B cell (primary cell): ENCODE measurements around the gene KLHL17. TPM values are rescaled to one million over a fixed set of nuclear protein-coding genes. Genes with fewer than 3 reads are reported as not detected.

Source experiments
- ATAC-seq: fragments of 200-7000 bp; cut with Tn5 transposase; one replicate; pipeline ENCODE4 v1.10.0; 2021; ENCODE audit warnings: low read depth, mild to moderate bottlenecking, moderate number of reproducible peaks, moderate library complexity
- CTCF ChIA-PET: fragments of 350-600 bp; sonication (Branson Sonifier 250); formaldehyde crosslinking; loops from one replicate; lab custom pipeline; 2021; ENCODE audit warnings: antibody characterized with exemption, inconsistent platforms; lab: Charles Lee
- POLR2A ChIA-PET: fragments of 350-600 bp; sonication (Branson Sonifier 250); formaldehyde crosslinking; loops from one replicate; lab custom pipeline; 2021; ENCODE audit warnings: antibody characterized with exemption; lab: Charles Lee
- DNase-seq: peaks from one replicate; pipeline ENCODE4 v3.0.0; 2013
- H2AFZ ChIP-seq: 2 replicates; pipeline ENCODE4 v1.6.1; 2012; ENCODE audit warnings: mild to moderate bottlenecking, low read depth, low read length; ENCODE audit not compliant: insufficient read depth, poor library complexity, severe bottlenecking
- H3K27ac ChIP-seq, 2 donors: 1 replicate in 1 of 2; 2 replicates in 1 of 2; pipeline ENCODE4 v1.5.1; 2012 to 2013; ENCODE audit warnings: low read length in 2 of 2, mild to moderate bottlenecking in 2 of 2, moderate library complexity in 1 of 2
- H3K27me3 ChIP-seq, 4 experiments: fragments of 200-600 bp in 1 of 4; sonication (generic) in 1 of 4; replicated peaks in 1 of 4; 1 replicate in 2 of 4; 2 replicates in 2 of 4; pipeline versions ENCODE4 v1.6.1 to v1.7.0; 2013 to 2016; ENCODE audit warnings: low read length in 3 of 4, mild to moderate bottlenecking in 2 of 4, mixed read lengths in 1 of 4, moderate library complexity in 1 of 4; ENCODE audit not compliant: insufficient read depth in 4 of 4, control insufficient read depth in 3 of 4; ENCODE audit errors: control extremely low read depth in 1 of 4
- H3K36me3 ChIP-seq, 2 experiments: replicated peaks in 1 of 2; 1 replicate in 1 of 2; 2 replicates in 1 of 2; pipeline versions ENCODE4 v1.6.1 to v1.7.1; 2013; ENCODE audit warnings: low read length in 1 of 2; ENCODE audit not compliant: insufficient read depth in 2 of 2, control insufficient read depth in 1 of 2; ENCODE audit errors: control extremely low read depth in 1 of 2, extremely low read depth in 1 of 2
- H3K4me1 ChIP-seq, 2 donors: fragments of 200-600 bp in 1 of 2; sonication (generic) in 1 of 2; 1 replicate in 1 of 2; 2 replicates in 1 of 2; pipeline versions ENCODE4 v1.5.1 to v1.6.1; 2013 to 2017; ENCODE audit warnings: low read length in 2 of 2; ENCODE audit not compliant: control insufficient read depth in 2 of 2, insufficient read depth in 2 of 2
- H3K4me2 ChIP-seq: replicated peaks from 2 replicates; pipeline ENCODE3; 2012; ENCODE audit warnings: mild to moderate bottlenecking, low read depth, low read length; ENCODE audit not compliant: poor library complexity, severe bottlenecking
- H3K4me3 ChIP-seq, 5 experiments: fragments of 200-600 bp in 1 of 5; sonication (generic) in 1 of 5; 1 replicate in 3 of 5; 2 replicates in 2 of 5; pipeline versions ENCODE4 v1.5.1 to v1.7.0; 2011 to 2016; ENCODE audit warnings: low read length in 4 of 5, mild to moderate bottlenecking in 4 of 5, low read depth in 2 of 5, control low read depth in 1 of 5, moderate library complexity in 1 of 5; ENCODE audit not compliant: insufficient read depth in 1 of 5; ENCODE audit errors: control extremely low read depth in 1 of 5, extremely low read depth in 1 of 5
- H3K79me2 ChIP-seq: fragments of 200-600 bp; sonication (generic); one replicate; pipeline ENCODE4 v1.6.0; 2016; ENCODE audit warnings: low read length; ENCODE audit not compliant: control insufficient read depth, insufficient read depth
- H3K9ac ChIP-seq: fragments of 200-600 bp; sonication (generic); 2 replicates; pipeline ENCODE4 v1.6.1; 2017; ENCODE audit warnings: mild to moderate bottlenecking, low read length, moderate library complexity
- H3K9me3 ChIP-seq, 3 donors: one replicate each; pipeline versions ENCODE4 v1.6.1 to v1.7.1; 2013; ENCODE audit warnings: low read length in 2 of 3; ENCODE audit not compliant: control insufficient read depth in 2 of 3, insufficient read depth in 1 of 3; ENCODE audit errors: control extremely low read depth in 1 of 3
- H4K20me1 ChIP-seq: 2 replicates; pipeline ENCODE4 v1.6.0; 2012; ENCODE audit warnings: mild to moderate bottlenecking, low read length; ENCODE audit not compliant: insufficient read depth, control insufficient read depth, poor library complexity, severe bottlenecking
- H3K27ac Mint-ChIP-seq: one replicate; pipeline ENCODE4 v1.8.0; 2021; ENCODE audit warnings: mixed read lengths
- H3K27me3 Mint-ChIP-seq: one replicate; pipeline ENCODE4 v1.8.0; 2021; ENCODE audit warnings: mixed read lengths
- H3K4me1 Mint-ChIP-seq: one replicate; pipeline ENCODE4 v1.8.0; 2021; ENCODE audit warnings: mixed read lengths
- H3K4me3 Mint-ChIP-seq: one replicate; pipeline ENCODE4 v1.8.0; 2021; ENCODE audit warnings: mixed read lengths
- H3K9me3 Mint-ChIP-seq: one replicate; pipeline ENCODE4 v1.8.0; 2022; ENCODE audit warnings: mixed read lengths; ENCODE audit not compliant: insufficient read depth
- EZH2 ChIP-seq: IDR thresholded peaks from 2 replicates; pipeline ENCODE4 v1.6.1; 2012; ENCODE audit warnings: borderline replicate concordance, low read depth, mild to moderate bottlenecking, moderate library complexity, low read length; ENCODE audit not compliant: insufficient read depth, poor library complexity, severe bottlenecking
- WGBS: methylation state at CpG from one replicate; pipeline ENCODE4 v1.1.5; 2013; ENCODE audit warnings: missing lambda C conversion rate; ENCODE audit not compliant: insufficient coverage; 5-methylcytosine and 5-hydroxymethylcytosine counted together
- intact Hi-C: fragments of 100-400 bp; cut with micrococcal nuclease; formaldehyde crosslinking; loops from one replicate; pipeline ENCODE4 v1.10.0; 2022
- polyA plus RNA-seq: library from polyadenylated mRNA; depleted of rRNA; stranded (reverse); fragments of >200 nt; gene quantifications from 2 replicates; pipeline ENCODE4 v1.2.3, GENCODE V29; 2012
- total RNA-seq, 2 donors: library from RNA; stranded (reverse); fragments of 120-200 nt in 1 of 2; gene quantifications; 1 replicate in 1 of 2; 2 replicates in 1 of 2; pipeline versions ENCODE4 v1.2.3 to v1.2.4, GENCODE V29; 2013 to 2022
- TF ChIP-seq, protein P1 (sequence below): fragments of 200-600 bp; IDR thresholded peaks from one replicate; pipeline ENCODE4 v1.8.0; 2022; ENCODE audit warnings: antibody characterized with exemption, mild to moderate bottlenecking

Gene KLHL17
- total and polyA plus RNA-seq, 2 donors (not counting 1 experiment from before 2014, with no cell fraction given): 30.1 to 57.5 TPM

DNA sequence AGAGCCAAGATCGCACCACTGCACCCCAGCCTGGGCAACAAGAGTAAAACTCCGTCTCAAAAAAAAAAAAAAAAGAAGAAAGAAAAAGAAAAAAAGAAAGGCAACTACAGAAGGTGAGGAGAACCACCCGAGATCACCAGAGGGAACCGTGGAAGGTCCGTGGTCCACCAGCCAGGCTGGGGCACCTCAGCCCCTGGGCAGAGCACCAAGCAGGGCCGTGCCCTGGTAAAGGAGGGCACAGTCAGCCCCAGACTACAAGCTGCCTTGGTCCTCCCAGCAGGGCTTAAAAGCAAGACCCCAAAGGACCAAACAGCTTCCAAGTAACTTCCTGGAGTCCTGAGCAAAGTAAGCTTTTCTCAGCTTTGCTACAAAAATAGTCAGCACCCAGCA is 45.5 kb upstream of the KLHL17 start:
- no peak overlapping the region for H3K4me2 ChIP-seq
- TF ChIP-seq, protein P1, sequence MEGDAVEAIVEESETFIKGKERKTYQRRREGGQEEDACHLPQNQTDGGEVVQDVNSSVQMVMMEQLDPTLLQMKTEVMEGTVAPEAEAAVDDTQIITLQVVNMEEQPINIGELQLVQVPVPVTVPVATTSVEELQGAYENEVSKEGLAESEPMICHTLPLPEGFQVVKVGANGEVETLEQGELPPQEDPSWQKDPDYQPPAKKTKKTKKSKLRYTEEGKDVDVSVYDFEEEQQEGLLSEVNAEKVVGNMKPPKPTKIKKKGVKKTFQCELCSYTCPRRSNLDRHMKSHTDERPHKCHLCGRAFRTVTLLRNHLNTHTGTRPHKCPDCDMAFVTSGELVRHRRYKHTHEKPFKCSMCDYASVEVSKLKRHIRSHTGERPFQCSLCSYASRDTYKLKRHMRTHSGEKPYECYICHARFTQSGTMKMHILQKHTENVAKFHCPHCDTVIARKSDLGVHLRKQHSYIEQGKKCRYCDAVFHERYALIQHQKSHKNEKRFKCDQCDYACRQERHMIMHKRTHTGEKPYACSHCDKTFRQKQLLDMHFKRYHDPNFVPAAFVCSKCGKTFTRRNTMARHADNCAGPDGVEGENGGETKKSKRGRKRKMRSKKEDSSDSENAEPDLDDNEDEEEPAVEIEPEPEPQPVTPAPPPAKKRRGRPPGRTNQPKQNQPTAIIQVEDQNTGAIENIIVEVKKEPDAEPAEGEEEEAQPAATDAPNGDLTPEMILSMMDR: no peak
- no peak for TF ChIP-seq EZH2

DNA sequence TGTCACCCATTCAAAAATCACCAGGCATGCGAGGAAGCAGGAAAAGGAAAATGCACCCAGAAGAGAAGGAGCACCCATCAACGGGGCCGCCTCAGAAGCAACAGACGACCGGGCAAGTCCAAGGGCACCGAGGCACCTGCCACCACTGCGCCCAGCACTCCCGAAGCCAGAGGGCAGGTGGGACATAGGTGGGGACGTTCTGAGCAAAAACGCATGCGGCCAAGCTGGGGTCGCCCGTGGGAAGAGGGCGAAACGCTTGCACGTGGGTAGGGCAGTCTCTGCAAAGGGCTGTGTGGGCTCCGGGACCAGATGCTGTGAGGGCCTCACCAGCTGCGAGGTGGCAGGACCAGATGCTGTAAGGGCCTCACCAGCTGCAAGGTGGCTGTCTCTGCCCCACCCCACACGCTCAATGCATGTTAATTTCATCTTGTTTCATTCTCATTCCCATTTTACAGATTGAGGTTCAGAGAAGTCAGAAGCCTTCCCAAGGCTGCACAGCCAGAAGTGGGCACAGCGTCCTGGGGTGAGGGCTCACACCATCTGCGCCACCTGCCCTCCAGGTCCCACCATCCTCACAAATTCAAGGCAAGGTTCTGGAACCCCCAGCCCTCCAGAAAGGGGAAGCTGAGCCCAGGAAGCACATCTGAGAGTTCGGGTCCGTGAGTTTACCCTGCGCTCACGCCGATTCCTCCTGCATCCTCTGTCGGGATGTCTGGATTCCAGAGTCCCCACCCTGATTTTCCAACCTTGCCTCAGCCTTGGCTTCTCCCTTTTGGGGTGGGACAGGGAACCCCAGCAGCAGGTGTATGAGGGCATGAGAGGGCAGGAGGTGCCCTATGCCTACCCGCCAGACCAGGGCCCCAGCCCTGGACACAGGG is 44.9 kb upstream of the KLHL17 start:
- DNase-seq: no peak
- peaks cover 38% of the 10 kb centered on the region for H3K27me3 Mint-ChIP-seq
- TF ChIP-seq, protein P1: no peak
- no peak for TF ChIP-seq EZH2

More for the DNA sequence above, 45.5 kb upstream of the KLHL17 start:
- H2AFZ ChIP-seq: no peak overlapping the region
- no peak overlapping the region for H3K9ac ChIP-seq
- H4K20me1 ChIP-seq: no peaks in the 10 kb centered on the region
- no peak for ATAC-seq
- H3K4me1 ChIP-seq: peaks cover 0 to 3% of the 10 kb centered on the region in 2 donors
- H3K79me2 ChIP-seq: no peaks in the 10 kb centered on the region
- H3K4me3 ChIP-seq: no peak overlapping the region
- ChIA-PET POLR2A (no interaction called here), CTCF (no interaction called here)
- peaks cover 0 to 47% (median 7%) of the 10 kb centered on the region in 4 experiments for H3K27me3 ChIP-seq
- no peak overlapping the region for H3K27ac ChIP-seq
- 90% methylated on average over 6 of the region's 6 CpGs for WGBS
- no peaks in the 10 kb centered on the region for H3K36me3 ChIP-seq
- no peaks in the 10 kb centered on the region for H3K9me3 ChIP-seq
- Mint-ChIP-seq H3K27me3 (peaks cover 37% of the 10 kb centered on the region), H3K4me1 (no peaks in the 10 kb centered on the region), H3K4me3 (no peak overlapping the region), H3K27ac (no peak overlapping the region), H3K9me3 (no peaks in the 10 kb centered on the region)
- intact Hi-C loops: no loop called here
- DNase-seq: no peak

More for the DNA sequence above, 44.9 kb upstream of the KLHL17 start:
- H4K20me1 ChIP-seq: no peaks in the 10 kb centered on the region
- intact Hi-C loops: no loop called here
- no peak for ATAC-seq
- ChIA-PET CTCF (no interaction called here), POLR2A (interaction anchor here (0.5 kb wide), 1 partner anchor 11 kb away, joined by 3 read pairs; no protein-coding TSS in a partner anchor)
- peaks cover 0 to 5% (median 0%) of the 10 kb centered on the region in 3 donors for H3K9me3 ChIP-seq
- H3K36me3 ChIP-seq: no peaks in the 10 kb centered on the region
- no peak overlapping the region for H3K27ac ChIP-seq
- no peak overlapping the region for H3K4me2 ChIP-seq
- H2AFZ ChIP-seq: no peak overlapping the region
- peaks cover 3 to 6% of the 10 kb centered on the region in 2 donors for H3K4me1 ChIP-seq
- Mint-ChIP-seq H3K4me3 (no peak overlapping the region), H3K27ac (no peak overlapping the region), H3K4me1 (peaks cover 3% of the 10 kb centered on the region), H3K9me3 (no peaks in the 10 kb centered on the region)
- H3K9ac ChIP-seq: no peak overlapping the region
- H3K4me3 ChIP-seq: no peak overlapping the region
- WGBS: 69% methylated on average over 25 of the region's 28 CpGs
- H3K79me2 ChIP-seq: no peaks in the 10 kb centered on the region
- peaks cover 0 to 50% (median 10%) of the 10 kb centered on the region in 4 experiments for H3K27me3 ChIP-seq
